Stimulated activated naive CD8-positive, alpha-beta T cell treated with anti-CD3 and anti-CD28 coated beads, Interleukin-15, Interleukin-2, amounts not matched to agents 100 U/mL and 50 U/mL, for 24 hours (primary cell): ENCODE results near the gene SNTG2.

ENCODE experiments used
- ATAC-seq: fragments of 150-1000 bp; cut with Tn5 transposase; one replicate; pipeline ENCODE4 v1.10.0; 2021
- DNase-seq: peaks from one replicate; pipeline ENCODE4 v3.0.0; 2021

SNTG2 gene

DNA sequence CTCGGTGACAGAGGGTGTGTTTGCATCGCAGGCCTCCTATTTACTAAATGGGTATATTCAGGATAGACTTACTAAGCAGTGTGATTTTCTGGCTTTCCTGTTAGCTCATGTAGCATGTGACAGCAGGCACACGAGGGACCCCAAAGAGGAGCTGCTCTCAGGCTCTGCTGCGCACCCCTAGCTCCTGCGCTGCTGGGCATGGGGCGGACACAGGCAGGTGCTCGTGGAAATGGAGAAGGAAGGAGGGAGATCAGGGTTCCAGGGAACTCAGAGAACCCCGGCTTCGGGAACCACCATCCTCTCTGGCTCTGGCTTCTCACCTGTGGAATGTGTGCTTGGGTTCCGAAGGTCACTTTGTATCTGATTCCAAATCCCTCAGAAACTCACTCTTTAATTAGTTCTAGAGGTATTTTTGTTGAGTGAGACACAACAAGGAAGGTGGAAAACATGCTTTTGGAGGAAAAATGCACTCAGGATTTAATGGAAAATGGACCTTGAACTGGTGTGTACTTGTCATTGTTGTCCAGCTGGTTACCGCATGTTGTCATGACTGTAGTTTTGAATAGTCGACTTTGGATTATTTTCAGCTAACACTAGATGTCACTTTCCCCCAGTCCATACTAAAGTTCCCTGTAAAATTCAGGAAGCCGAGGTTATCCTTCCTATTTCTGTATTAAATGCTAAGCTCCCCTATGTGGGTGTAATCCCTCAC is 3.5 kb downstream of the SNTG2 start:
- DNase-seq (no peak), ATAC-seq (no peak)

DNA sequence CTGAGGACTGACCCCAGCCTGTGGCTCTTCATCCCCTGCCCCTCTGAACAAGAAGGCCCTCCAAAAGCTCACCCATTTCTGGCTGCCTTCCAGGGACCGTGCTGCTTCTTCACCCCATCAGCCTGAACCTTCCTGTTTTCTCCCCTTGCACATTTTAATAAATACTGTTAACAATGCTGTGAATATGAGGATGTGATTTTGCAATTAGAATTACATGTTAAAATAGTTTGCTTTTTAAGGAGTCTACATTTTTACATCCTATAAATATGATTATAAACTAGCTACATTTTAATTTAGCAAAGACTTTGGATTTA is 4.0 kb downstream of the SNTG2 start:
- ATAC-seq: no peak
- DNase-seq: no peak

DNA sequence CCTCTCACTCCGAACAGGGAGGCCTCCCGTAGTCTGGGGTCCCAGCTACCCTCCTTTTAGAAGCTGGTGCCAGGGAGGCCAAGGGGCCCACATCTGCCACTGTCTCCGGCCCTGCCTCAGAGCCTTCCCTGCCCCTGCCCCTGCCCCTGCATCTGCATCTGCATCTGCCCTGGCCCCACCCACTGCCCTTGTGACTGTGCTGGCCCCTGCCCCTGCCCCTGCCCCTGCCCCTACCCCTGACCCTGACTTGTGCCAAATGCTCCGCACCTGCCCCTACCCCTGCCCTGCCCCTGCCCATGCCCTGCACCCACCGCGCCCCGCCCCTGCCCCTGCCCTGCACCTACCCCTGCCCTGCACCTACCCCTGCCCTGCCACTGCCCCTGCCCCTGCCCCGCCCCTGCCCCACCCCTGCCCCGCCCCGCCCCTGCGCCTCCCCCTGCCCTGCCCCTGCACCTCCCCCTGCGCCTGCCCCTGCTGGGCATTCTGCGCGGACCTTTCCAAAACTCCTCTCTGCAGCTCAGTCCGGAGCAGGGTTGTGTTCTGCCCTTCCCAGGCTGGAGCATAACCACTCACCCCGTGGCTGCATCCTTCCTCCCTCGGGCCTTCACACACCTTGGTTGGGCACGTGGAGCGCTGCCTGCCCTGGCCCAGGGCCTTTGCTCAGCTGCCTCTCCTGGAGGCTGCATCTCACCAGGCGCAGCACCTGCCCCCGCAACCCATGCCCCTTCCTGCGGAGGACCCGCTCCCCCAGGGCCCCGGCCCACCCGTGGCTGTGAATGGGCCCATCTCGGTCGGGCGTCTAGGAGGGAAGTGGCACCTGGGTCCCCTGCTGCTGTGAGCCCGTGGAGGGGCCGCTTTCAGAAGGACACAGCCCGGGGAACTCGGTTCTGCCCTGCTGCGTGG is 5.4 kb downstream of the SNTG2 start:
- DNase-seq: no peak
- no peak for ATAC-seq

DNA sequence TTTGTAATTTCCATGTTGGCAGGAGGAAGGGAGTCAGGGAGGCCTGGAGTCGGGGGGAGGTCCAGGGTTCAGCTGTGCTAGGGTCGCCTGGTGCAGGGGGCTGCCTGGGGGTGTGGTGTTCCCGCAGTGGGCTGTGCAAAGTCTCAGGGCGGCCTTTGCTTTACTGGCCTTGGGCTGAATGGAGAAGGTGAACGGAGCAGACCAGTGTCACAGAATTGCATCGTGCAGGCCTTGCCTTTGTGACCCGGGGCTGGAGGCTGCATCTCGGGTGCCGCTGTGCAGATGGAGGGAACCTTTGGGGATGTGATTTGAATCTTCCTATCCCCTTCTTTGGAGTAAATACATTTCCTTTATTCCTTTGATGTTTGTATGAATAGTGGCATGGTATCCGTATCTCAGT is 8.8 kb downstream of the SNTG2 start:
- ATAC-seq: no peak

DNA sequence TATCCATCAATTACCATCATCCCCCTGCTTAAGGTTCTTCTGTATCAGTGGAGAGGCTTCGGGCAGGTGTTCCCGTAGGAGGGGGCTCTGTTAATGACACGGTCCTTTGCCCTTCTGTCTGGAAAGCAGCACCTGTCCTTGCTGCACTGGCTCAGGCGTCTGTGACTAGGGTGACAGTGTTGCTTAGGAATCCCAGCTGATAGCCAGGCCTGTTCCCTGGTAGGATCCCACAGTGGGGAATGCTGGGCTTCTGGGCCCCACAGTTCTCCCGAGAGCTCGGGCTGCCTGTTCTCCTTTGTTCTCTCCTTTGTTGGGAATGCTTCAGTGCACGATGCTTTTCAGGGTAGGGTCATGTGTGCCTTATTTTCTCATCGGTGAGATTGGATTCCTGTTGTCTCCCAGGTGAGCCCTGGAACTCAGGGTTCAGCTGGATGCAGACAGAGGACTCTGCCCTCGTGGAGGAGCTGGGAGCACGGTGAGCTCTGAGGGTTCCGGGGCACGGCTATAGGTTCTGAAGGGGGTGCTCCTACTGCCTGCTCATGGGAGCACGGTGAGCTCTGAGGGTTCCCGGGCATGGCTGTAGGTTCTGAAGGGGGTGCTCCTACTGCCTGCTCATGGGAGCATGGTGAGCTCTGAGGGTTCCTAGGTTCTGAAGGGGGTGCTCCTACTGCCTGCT is 9.6 kb downstream of the SNTG2 start:
- DNase-seq: no peak
- no peak for ATAC-seq

More for the DNA sequence above, 8.8 kb downstream of the SNTG2 start:
- DNase-seq: no peak

DNA sequence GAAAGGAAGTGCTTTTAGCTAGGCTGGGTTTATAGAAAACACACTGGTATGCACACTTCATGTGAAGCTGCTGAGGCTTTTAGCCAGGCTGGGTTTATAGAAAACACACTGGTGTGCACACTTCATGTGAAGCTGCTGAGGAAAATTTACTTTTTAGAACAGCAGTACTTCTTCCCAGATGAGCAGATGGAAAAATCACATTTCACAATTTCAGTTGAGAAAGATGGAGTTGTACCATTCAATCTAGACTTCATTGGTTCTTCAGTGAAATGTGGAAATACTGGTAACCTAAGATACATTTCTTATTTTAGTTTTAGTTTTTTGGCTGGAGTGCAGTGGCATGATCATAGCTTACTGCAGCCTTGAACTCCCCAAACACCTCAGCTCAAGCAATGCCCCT is 11.1 kb downstream of the SNTG2 start:
- DNase-seq (no peak), ATAC-seq (no peak)

DNA sequence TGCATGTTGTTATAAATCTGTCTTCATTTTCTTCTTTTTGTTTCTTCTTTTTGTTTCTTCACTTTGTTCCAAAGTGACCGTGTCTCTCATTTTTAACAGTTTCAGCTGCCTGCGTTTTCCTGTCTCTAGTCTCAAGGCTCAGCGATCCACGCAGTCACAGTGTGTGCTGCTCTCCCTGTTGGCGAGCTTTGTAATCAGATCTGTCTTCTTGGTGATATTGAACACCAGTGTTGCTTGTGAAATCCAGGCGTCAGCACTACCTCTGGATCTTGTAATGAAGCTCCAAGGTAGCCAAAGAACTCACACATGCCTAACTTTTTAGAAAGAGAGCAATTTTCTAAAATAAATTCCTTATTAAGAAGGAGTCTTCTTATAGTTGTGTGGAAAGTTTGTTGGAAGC is 13.2 kb downstream of the SNTG2 start:
- ATAC-seq (no peak), DNase-seq (no peak)

DNA sequence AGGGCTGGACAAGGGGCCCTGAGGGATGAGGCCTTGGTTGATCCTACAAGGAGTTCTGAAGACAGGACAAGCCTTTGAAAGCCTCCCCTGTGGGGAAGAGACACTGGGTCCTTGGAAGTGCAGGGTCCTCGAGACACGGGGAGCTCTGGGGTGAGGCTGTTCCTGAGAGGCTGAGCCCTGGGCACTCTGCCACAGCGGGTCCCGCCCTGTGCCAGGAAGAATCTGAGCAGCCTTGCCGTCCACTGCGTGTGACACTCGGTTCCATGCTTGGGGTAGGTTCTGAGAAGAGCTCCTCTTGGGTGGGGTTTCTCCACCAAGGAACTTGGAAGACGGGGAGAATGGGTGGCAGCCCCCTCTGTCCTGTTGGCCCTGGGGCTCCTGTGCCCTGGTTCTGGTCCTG is 13.9 kb downstream of the SNTG2 start:
- ATAC-seq: no peak

DNA sequence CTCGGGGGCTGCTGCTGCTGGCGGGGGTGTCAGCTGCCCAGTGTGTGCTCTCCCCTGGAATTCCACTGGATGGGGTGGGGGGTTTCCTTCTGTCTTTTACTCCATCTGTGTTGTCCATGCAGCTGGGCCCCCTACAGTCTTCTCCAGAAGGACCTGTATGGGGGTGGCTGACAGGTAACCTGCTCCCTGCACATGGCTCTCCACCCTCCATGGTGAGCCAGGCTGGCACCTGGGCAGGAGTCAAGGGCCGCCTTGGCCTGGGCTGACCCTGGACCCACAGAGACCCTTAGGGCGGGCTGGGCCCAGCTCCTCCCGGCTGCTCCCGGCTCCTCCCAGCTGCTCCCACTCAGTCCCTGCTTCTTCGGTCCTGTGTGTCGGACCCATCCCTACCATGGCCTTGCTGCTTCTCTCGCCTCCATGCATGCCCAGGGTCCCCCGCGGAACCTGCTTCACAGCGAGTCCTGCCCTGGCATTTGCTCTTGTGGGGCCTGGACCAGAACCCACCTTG is 15.0 kb downstream of the SNTG2 start:
- no peak for DNase-seq
- ATAC-seq: peak; percentile 19

More for the DNA sequence above, 13.9 kb downstream of the SNTG2 start:
- no peak for DNase-seq

DNA sequence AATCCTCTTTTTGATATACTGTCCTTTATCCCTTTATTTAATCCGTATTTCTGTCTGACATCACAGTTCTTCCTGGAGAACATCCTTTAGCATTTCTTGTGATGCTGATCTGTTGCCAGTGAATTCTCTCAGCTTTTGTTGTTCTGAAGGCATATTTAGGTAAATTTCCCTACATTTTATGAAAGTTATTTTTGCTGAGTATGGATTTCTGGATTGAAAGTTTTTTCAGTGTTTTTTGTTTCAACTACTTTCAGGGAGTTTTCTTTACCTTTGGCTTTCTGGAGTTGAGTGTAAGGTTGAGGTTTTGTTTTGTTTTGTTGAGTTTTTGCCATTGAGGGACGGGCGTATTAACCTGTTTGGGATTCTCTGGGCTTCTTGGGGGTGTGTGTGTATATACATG is 22.5 kb downstream of the SNTG2 start:
- DNase-seq (no peak), ATAC-seq (no peak)

DNA sequence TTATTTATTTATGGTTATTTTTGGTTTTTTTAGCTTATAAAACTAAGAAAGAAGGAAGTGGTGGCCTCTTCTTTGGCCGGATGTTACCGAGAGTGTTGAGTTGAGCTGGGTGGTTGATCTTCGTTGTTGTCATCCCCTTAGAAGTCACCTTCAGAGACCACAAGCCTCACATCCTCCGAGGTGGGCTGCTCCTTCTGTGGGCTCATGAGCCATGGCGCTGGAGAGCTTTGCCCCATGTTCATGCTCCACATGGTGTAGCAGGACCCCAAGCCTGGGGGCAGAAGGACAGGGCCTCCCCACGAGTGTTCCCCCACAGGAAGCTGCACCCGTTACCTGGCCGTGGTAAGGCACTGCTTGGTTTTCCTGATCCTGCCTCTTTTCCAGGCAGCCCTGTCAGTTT is 23.4 kb downstream of the SNTG2 start:
- DNase-seq: peak; percentile 54

DNA sequence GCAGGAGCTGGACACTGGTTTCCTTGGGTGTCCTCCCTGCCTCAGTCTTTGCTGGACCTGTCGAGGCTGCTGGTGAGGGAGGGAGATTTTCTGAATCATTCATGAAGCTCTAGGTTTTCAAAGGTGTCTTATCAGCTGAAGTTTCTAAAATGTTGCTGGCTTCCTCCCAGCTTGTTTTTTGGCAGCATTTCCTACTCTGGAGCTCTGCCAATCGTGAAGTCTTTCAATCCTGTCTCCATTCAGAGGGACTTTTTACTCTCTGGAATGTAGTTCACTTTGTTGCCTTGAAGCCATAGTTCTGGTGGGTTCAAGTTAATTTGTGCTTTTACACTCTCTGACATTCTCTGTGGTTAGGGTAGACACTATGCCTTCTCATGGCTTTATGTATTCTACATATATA is 23.9 kb downstream of the SNTG2 start:
- ATAC-seq (peak; percentile 16), DNase-seq (no peak)

More for the DNA sequence above, 23.4 kb downstream of the SNTG2 start:
- ATAC-seq: peak; percentile 95

DNA sequence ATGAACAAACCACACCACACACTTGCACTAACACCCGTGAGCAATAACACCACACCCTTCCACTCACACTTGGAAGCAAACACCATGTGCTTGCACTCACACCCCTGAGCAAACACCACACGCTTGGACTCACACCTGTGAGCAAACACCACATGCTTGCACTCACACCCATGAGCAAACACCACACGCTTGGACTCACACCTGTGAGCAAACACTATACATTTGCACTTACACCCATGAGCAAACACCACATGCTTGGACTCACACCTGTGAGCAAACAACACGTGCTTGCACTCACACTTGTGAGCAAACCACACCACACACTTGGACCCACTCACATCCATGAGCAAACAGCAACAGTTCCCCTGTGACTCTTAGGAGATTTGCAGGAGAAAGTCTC is 24.4 kb downstream of the SNTG2 start:
- DNase-seq (no peak), ATAC-seq (no peak)

DNA sequence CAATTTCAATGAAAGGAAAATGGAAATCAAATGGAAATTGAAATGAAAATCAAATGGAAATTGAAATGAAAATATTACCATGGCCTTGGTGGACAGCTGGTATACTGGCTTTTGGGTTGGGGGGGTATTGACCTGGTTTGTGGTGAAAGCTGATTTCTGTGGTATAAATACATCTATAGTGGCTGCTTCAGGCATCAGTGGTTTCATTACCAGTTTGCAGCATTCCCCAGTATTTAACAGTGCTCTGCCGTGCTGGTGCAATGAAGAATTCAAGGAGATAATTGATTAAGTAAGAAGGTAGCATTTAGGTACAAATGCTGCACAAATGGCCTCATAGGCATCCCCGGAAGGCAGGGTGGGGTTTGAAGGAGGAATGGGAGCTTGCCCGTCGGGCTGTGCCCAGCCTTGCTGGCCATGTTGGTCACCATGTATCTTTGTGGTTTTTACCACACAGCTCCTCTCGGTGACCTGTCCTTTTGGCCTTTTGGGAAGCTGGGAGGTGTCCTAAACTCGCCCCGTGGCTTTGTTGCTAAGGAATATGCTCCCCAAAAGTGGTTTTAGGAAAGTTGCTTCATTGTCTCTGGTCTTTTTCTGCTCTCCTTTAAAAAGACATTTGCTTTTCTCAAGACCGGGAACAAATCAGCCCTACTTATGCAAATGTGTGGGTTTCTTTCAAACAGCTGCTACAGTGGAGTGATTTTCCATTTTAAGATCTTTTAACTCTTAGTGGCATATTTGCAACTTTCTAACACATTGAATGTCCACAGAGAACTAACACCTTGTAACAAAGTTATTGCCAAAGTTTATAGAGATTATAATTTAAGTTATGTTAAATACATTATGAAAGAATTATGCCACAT is 28.6 kb downstream of the SNTG2 start:
- DNase-seq (no peak), ATAC-seq (no peak)

DNA sequence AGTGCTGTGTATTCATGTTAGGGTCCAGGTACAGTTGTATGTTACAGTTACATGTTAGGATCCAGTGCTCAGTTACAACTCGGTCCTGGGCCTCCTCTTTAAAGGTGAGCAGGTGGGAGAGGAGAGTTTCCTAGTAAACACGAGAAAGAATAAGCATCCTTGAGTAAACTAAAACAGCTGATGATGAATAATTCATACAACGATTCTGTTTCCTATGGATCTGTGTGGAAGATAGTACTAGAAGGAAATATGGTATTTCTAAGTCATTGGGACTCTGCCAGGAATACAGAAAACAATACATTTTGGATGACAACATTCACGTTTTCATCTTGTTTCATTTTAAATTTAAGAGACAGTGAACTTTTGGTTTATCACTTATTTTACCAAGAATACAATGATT is 29.5 kb downstream of the SNTG2 start:
- DNase-seq (no peak), ATAC-seq (no peak)

DNA sequence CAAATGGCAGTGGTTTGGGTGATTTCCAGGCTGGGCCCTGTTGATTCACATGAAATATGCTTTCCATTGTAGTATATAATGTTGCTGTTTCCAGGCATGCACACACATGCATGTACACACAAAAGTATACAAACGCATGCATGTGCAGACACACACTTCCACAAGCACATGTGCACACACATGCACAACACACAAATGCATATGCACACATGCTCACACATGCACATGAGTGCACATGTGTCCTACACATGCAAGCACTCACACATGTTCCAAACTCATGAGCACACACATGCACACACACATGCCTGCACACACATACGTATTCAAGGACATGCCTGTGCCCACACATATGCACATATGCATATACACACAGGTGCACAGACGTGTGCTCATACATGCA is 30.6 kb downstream of the SNTG2 start:
- DNase-seq (no peak), ATAC-seq (no peak)

DNA sequence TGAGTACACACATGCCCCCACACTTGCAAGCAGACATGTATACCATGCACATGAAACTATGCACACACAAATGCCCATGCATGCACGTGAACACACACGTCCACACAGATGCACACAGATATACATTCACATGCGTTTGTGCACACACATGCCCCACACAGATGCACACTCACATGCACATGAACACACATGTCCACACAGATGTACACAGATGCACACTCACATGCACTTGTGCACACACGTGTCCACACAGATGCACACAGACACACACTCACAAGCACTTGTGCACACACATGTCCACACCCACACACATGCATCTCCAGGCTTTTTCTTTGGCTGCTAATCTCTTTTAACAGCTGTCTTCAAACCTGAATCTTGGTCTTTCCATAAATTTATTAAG is 31.1 kb downstream of the SNTG2 start:
- no peak for ATAC-seq

DNA sequence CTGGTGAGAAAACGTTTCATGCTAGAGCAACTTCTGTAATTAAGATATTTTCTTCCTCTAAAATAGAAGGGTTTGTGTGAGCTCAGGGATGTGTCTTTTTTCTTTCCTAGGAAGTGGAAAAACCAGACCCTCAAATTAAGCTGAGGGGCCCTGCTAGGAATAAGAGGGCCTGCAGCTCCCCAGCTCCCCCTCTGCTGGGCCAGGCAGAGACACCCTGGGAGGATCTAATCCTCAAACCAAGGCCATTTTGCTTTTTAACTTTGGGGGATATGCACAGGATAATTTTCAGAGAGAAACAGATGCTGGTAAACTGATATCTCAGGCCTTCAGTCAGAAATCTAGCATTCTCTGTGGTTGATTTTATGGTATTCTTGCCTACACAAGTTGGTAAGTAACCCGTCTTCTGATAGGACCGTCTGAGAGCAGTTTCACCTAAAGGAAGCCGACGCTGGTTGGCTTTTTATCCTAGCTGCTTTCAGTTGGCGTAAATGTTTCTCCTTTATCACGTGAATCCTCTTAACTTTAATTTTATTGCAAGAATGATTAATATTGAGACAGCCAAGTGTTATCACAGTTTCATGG is 34.8 kb downstream of the SNTG2 start:
- ATAC-seq: peak; percentile 73
- no peak for DNase-seq

More for the DNA sequence above, 31.1 kb downstream of the SNTG2 start:
- no peak for DNase-seq

DNA sequence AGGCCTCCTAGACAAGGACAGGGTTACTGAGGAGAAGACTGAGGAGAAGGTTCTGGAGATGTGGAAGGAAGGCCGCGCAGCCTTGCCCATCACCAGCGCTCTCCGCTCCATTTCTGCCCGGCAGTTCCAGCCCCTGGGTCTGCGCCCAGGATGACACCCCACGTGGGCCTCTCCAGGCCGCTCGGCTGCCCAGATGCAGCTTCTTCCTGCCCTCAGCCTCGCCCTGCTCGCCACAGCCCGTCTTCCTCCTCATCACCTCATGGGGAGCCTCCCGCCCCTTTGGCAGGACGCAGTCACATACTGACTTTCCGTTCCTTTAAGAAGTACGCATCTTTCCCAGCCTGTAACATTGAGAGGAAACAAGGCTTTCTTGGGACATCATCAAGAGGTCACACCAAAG is 37.1 kb downstream of the SNTG2 start:
- DNase-seq: no peak
- no peak for ATAC-seq

DNA sequence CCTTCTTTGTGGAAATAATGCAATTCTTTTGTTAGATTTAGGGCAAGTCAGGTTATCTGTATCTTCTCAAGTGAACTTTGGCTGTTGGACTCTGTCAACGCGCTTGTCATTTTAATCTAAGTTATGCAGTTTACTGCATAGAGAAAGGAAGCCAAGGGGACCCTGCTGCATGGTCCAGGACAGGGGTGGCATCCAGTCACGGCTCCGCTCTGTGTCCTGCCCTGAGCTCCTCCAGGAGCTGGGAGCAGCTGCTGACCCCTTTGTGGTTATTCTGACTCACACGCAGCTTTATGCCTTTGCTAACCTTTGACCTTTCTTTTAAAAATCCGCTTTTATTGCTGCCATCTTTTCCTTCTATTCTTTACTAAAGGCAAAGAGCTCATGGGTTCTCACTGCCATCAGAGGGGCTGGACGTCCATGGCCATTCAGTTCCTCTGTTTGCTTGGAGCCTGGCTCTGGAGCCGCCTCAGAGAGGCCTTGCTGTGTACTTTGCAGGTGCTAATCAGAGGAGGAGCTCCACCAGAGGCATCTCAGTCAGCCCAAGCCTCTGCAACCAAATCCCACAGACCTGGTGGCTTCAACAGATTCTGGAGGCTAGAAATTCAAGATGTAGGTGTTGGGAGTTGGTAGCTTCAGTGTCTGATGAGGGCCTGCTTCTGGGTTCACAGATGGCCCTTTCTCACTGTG is 39.3 kb downstream of the SNTG2 start:
- DNase-seq (no peak), ATAC-seq (no peak)

DNA sequence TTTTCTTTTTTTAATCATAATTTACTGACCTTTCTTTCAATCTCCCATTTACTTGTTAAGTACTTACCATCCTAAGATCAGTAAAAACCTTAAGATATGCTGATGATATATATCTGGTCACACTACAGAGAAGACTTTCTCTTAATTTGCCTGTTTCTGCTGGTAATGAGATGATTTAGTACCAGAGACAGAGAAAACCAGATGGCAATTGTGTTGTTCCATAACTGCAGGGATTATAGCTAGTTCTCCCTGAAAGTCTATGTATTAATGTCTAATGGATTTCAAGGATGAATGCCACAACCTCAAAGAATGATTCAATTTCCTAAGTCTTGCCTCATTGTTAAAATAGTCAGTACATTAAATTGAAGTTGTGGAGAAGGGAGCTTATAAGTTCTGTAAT is 40.3 kb downstream of the SNTG2 start:
- DNase-seq (no peak), ATAC-seq (no peak)
